G401.6 (cell line): ENCODE results near the gene CACHD1.

Experiments
- FAIRE-seq: peaks from 2 replicates; lab custom pipeline; 2012; peaks lifted over from hg19 to GRCh38; lab: Jason Lieb, UNC

Gene CACHD1

GRCh38 chr1:64523413-64524337, 53.7 kb downstream of the CACHD1 start:
- FAIRE-seq: no peak

GRCh38 chr1:64524614-64525013, 54.7 kb downstream of the CACHD1 start:
- FAIRE-seq: no peak

- FAIRE-seq: no peak
Measured at GRCh38 chr1:64525116-64525686, 55.3 kb downstream of the CACHD1 start.

- FAIRE-seq: no peak
Measured at GRCh38 chr1:64526312-64526711, 56.4 kb downstream of the CACHD1 start.

GRCh38 chr1:64527165-64527564, 57.2 kb downstream of the CACHD1 start:
- FAIRE-seq: no peak

GRCh38 chr1:64527786-64528185, 57.9 kb downstream of the CACHD1 start:
- no peak for FAIRE-seq

- FAIRE-seq: no peak
Measured at GRCh38 chr1:64530969-64531692, 61.2 kb downstream of the CACHD1 start.

GRCh38 chr1:64532646-64533045, 62.7 kb downstream of the CACHD1 start:
- no peak for FAIRE-seq

GRCh38 chr1:64535938-64536835, 66.3 kb downstream of the CACHD1 start:
- no peak for FAIRE-seq

- FAIRE-seq: no peak
Measured at GRCh38 chr1:64536836-64537490, 67.0 kb downstream of the CACHD1 start.

GRCh38 chr1:64537942-64538341, 68.0 kb downstream of the CACHD1 start:
- FAIRE-seq: no peak

- FAIRE-seq: no peak
Measured at GRCh38 chr1:64538389-64538788, 68.5 kb downstream of the CACHD1 start.

- no peak for FAIRE-seq
Measured at GRCh38 chr1:64539289-64539688, 69.4 kb downstream of the CACHD1 start.

GRCh38 chr1:64539781-64540218, 69.9 kb downstream of the CACHD1 start:
- no peak for FAIRE-seq

GRCh38 chr1:64540265-64540791, 70.4 kb downstream of the CACHD1 start:
- no peak for FAIRE-seq

GRCh38 chr1:64542118-64542517, 72.2 kb downstream of the CACHD1 start:
- FAIRE-seq: no peak

GRCh38 chr1:64543831-64544230, 73.9 kb downstream of the CACHD1 start:
- no peak for FAIRE-seq

GRCh38 chr1:64545118-64545843, 75.4 kb downstream of the CACHD1 start:
- no peak for FAIRE-seq

GRCh38 chr1:64546013-64546412, 76.1 kb downstream of the CACHD1 start:
- FAIRE-seq: no peak

GRCh38 chr1:64549464-64550239, 79.7 kb downstream of the CACHD1 start:
- FAIRE-seq: no peak
